Thyroid gland (tissue), 4 donors: ENCODE data around the gene SLC8A1.

Experiments used
- CTCF ChIP-seq, 6 experiments: fragments of 200-600 bp in 3 of 6; fragments of 450-650 bp in 3 of 6; sonication (generic) in 3 of 6; IDR thresholded peaks; one replicate each; pipeline ENCODE4 v1.5.1; 2016 to 2019; ENCODE audit warnings: antibody characterized with exemption in 6 of 6, mild to moderate bottlenecking in 2 of 6, inconsistent platforms in 1 of 6, moderate library complexity in 1 of 6
- POLR2A ChIP-seq, 2 donors: fragments of 450-650 bp; IDR thresholded peaks; one replicate each; pipeline ENCODE4 v1.6.1; 2017; ENCODE audit warnings: antibody characterized with exemption in 2 of 2, mild to moderate bottlenecking in 2 of 2, moderate library complexity in 1 of 2

DNA sequence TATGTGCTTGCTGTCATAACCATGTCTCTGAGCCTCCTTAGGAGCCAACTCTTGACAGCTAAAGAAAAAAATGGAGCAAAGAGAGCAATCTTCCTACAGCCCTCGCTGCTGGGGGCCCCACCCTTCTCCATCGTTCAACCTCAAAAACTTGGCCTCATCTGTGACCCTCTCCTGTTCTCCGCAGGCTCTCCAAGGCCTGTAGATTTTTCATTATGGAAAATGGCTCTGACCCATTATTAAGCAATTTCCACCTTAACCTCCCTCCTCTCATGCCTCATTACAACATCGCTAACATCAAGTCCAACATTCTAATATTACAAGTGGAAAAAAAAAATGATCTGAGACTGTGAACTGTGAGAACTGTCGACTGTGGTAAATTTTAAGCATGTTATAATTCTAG is 98.7 kb downstream of the SLC8A1 start:
- TF ChIP-seq CTCF (IDR thresholded peaks at IDR 0.05) (no peak), POLR2A (IDR thresholded peaks at IDR 0.05) (no peak)
